ENCODE data around the gene ARIH2. TPM values are rescaled to one million over a fixed set of nuclear protein-coding genes. Genes with fewer than 3 reads are reported as not detected.
A peak's percentile ranks its signal among the peaks of the same experiment; 100 is the strongest.

Gene ARIH2
- total RNA-seq, 1 donor from 2014 or later, result 88.1 TPM

DNA sequence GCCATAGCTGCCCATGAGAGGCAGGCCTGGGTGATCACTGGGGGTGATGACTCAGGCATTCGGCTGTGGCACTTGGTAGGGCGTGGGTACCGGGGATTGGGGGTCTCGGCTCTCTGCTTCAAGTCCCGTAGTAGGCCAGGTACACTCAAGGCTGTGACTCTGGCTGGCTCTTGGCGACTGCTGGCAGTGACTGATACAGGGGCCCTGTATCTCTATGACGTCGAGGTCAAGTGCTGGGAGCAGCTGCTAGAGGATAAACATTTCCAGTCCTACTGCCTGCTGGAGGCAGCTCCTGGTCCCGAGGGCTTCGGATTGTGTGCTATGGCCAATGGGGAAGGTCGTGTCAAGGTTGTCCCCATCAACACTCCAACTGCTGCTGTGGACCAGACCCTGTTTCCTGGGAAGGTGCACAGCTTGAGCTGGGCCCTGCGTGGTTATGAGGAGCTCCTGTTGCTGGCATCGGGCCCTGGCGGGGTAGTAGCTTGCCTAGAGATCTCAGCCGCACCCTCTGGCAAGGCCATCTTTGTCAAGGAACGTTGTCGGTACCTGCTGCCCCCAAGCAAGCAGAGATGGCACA, 93.9 kb downstream of the ARIH2 start:
- H3K36me3 ChIP-seq, result peaks cover 30% of the 10 kb centered on the region
- DNase-seq (no peak), ATAC-seq (no peak)
- H3K4me1 ChIP-seq, result peaks cover 16% of the 10 kb centered on the region
- intact Hi-C loops (cut with DNase I), result no loop called here
- no peaks in the 10 kb centered on the region for H3K27me3 ChIP-seq
- H3K4me3 ChIP-seq, result no peak overlapping the region
- H3K9me3 ChIP-seq, result no peaks in the 10 kb centered on the region
- no peak overlapping the region for H3K27ac ChIP-seq
- TF ChIP-seq, protein P1, sequence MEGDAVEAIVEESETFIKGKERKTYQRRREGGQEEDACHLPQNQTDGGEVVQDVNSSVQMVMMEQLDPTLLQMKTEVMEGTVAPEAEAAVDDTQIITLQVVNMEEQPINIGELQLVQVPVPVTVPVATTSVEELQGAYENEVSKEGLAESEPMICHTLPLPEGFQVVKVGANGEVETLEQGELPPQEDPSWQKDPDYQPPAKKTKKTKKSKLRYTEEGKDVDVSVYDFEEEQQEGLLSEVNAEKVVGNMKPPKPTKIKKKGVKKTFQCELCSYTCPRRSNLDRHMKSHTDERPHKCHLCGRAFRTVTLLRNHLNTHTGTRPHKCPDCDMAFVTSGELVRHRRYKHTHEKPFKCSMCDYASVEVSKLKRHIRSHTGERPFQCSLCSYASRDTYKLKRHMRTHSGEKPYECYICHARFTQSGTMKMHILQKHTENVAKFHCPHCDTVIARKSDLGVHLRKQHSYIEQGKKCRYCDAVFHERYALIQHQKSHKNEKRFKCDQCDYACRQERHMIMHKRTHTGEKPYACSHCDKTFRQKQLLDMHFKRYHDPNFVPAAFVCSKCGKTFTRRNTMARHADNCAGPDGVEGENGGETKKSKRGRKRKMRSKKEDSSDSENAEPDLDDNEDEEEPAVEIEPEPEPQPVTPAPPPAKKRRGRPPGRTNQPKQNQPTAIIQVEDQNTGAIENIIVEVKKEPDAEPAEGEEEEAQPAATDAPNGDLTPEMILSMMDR (IDR thresholded peaks at IDR 0.05), result no peak

- TF ChIP-seq, protein P1 (IDR thresholded peaks at IDR 0.05), result no peak
- no peaks in the 10 kb centered on the region for H3K9me3 ChIP-seq
- intact Hi-C loops (cut with DNase I), result no loop called here
- peaks cover 30% of the 10 kb centered on the region for H3K36me3 ChIP-seq
- H3K27me3 ChIP-seq, result no peaks in the 10 kb centered on the region
- peaks cover 15% of the 10 kb centered on the region for H3K4me1 ChIP-seq
- DNase-seq (no peak), ATAC-seq (no peak)
- no peak overlapping the region for H3K27ac ChIP-seq
- H3K4me3 ChIP-seq, result no peak overlapping the region
Observed at GRCh38 chr3:49013113-49013737, 94.6 kb downstream of the ARIH2 start.

DNA sequence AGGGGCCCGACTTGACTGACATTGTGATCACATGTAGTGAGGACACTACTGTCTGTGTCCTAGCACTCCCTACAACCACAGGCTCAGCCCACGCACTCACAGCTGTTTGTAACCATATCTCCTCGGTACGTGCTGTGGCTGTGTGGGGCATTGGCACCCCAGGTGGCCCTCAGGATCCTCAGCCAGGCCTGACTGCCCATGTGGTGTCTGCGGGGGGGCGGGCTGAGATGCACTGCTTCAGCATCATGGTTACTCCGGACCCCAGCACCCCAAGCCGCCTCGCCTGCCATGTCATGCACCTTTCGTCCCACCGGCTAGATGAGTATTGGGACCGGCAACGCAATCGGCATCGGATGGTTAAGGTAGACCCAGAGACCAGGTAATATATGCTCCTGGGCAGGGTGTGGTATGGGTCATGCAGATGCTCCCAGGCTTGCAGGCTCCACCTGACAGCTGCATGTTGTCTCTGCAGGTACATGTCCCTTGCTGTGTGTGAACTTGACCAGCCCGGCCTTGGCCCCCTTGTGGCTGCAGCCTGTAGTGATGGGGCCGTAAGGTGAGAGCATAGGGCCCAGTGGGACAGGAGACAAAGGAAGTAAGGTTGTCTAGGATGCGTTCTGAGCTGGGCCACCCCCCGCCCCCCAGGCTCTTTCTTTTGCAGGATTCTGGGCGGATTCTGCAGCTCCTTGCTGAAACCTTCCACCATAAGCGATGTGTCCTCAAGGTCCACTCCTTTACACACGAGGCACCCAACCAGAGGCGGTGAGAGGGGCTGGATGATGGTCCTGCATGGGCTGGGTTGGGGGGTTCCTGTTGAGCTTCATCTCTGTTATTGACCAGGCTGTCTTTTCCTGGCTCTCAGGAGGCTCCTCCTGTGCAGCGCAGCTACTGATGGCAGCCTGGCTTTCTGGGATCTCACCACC, 95.4 kb downstream of the ARIH2 start:
- ATAC-seq (peak; percentile 36), DNase-seq (no peak)
- Histone ChIP-seq H3K27me3 (no peaks in the 10 kb centered on the region), H3K27ac (no peak overlapping the region), H3K36me3 (peaks cover 30% of the 10 kb centered on the region), H3K4me1 (peaks cover 10% of the 10 kb centered on the region), H3K4me3 (no peak overlapping the region), H3K9me3 (no peaks in the 10 kb centered on the region)
- intact Hi-C loops (cut with DNase I), result no loop called here
- TF ChIP-seq, protein P1 (IDR thresholded peaks at IDR 0.05), result peak; percentile 44

DNA sequence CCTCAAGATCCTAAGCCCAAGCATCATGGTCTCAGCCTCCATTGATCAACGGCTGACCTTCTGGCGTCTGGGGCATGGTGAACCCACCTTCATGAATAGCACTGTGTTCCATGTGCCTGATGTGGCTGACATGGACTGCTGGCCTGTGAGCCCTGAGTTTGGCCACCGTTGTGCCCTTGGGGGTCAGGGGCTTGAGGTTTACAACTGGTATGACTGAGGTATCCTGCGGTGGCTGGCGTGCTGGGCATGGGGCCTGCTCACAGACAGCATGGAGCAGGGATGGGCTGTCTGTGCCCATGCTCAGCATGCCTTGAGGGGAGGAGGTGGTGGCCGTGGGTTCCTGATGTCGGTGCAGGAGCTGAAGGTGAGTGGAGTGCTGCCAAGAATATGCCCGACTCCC, 96.4 kb downstream of the ARIH2 start:
- Histone ChIP-seq H3K4me3 (no peak overlapping the region), H3K27ac (no peak overlapping the region), H3K4me1 (peaks cover 19% of the 10 kb centered on the region), H3K36me3 (peaks cover 30% of the 10 kb centered on the region), H3K27me3 (no peaks in the 10 kb centered on the region), H3K9me3 (no peaks in the 10 kb centered on the region)
- TF ChIP-seq, protein P1 (IDR thresholded peaks at IDR 0.05), result no peak
- intact Hi-C loops (cut with DNase I), result no loop called here
- ATAC-seq, result no peak
- DNase-seq, result no peak

DNA sequence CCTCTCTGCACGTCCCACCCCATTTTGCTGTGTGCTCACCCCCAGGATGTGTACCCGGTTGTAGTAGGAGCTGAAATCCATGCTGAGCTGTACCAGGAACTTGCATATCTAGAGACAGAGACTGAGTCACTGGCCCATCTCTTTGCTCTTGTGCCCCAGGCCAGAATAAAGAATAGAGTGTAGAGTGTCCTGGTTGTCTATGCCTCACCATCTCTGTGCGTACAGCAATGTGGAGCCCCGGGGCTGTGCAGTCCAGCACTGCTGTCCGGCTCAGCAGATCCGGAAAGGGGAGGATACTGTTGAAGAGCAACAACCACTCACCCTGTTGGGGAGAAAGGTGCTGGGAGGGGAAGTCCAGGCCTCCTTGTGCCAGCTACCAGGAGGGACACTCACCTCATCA, 97.1 kb downstream of the ARIH2 start:
- ATAC-seq (no peak), DNase-seq (no peak)
- Histone ChIP-seq H3K36me3 (peaks cover 30% of the 10 kb centered on the region), H3K9me3 (no peaks in the 10 kb centered on the region), H3K27ac (no peak overlapping the region), H3K27me3 (no peaks in the 10 kb centered on the region), H3K4me3 (no peak overlapping the region), H3K4me1 (peaks cover 24% of the 10 kb centered on the region)
- TF ChIP-seq, protein P1 (IDR thresholded peaks at IDR 0.05), result no peak
- intact Hi-C loops (cut with DNase I), result no loop called here

Measured in upper lobe of right lung (tissue), 1 donor.